Measurements from ENCODE around the gene CNOT4.

The CNOT4 gene

DNA sequence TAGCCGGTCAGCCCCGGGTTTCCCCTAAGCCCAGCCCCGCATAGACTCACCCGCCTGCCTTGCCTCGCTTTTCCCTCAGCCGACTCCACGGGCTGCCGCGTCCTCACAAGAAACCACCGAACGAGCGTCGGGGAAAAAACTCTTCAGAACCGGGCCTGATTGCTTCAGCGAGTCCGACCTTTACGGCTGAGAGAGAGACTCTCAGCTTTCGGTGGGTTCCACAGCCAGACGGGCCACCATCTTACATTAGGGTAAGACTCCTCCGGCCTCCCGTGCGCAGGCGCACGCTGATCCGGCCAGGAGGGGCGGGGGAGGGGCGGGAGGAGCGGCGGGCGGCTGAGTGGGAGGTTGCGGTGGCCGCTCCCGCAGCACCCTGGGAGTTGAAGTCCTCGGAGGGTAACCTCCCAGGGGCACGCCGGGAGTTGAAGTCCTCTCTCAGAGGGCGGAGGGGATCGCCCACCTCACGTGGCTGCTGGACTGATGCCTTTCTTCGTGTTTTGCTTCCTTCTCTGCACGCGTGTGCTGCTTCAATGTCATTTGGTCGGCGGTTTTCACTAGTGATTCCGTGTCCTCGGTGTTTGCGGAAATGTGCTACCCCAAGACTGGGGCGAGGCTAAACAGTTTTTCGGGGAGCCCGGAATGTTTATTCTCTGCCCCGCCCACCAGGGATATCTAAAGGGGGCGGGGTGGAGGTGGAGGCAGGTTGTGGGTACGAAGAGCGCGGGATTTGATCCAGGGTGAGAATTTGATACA lies at the start of gene CNOT4:
Gene CNOT4, minus strand, starts transcription at position 264 of the 753 bp plus-strand sequence. CDS start 71,771 bp downstream, outside the sequence.
- DNase-seq (ENCODE audit: insufficient read length, low spot score) (peak; percentile 59), FAIRE-seq (no peak)
- TF ChIP-seq POLR2A (IDR thresholded peaks at IDR 0.05; ENCODE audit: low read depth, low read length) = peak; percentile 82

- FAIRE-seq = no peak
- no peak for TF ChIP-seq POLR2A (IDR thresholded peaks at IDR 0.05; ENCODE audit: low read depth, low read length)
- DNase-seq (ENCODE audit: insufficient read length, low spot score) = no peak
These were observed 49.0 kb upstream of the CNOT4 start for GRCh38 chr7:135558881-135559280.

DNA sequence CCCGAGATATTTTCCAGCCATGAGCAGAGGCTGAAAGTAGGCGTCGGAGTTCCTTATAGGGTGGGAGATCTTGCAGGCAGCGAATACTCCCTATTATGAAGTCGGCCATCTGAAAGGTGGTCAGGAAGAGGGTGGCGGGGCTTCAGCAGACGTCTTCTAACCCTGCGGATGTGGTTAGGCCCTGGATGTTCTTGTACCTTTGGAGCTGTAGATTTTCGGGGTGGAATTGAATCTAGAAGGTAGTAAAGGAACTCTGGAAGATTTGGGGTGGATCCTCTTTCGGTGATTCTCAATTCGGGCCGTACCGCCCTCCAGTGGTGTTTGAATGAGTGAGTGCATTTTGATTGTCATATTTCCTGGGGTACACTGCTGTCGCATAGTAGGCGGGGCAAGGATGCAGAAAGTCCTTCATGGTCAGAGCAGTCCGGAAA lies 48.5 kb upstream of the CNOT4 start:
- DNase-seq (ENCODE audit: insufficient read length, low spot score) (peak; percentile 23), FAIRE-seq (peak; percentile 48)
- no peak for TF ChIP-seq POLR2A (IDR thresholded peaks at IDR 0.05; ENCODE audit: low read depth, low read length)

DNA sequence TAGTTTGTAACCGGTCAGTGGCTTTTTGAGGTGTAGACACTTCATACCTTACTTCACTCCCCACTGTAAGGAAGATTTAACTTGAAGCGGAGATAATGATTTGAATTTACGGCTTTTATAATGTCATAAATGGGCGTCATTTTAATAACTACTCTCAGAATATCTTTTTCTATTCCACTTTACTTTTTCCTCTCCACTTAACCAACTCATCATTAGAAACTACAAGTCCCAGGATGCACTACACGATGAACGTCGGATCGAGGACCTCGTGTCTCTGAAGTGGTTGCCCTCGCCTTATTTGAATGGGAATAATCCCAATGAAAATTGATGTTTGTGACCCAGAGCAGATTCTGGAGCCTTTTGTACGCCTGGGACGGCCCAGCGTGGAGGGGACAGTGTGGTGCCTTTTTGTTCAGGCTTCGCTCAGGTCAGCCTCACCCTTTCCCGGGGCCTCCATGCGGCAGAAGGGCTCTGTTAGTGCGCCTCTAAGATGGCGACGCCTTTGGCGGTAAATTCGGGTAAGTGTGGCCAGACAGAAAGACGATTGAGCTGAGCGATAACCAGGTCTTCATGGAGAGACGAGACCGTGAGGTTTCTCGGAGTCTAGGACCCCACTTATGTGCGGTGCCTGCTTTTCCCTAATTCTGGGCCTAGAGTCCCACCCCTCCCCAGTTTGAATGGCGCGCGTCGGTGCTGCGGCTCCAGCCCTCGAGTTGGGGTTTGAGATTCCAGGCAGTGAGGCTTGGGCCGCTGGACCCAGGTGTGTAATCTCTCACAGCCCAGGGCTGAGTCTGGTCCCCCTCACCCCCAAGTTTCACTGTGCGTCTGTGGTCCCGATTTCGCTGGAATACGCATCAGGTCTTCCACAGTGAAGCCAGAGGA lies 47.8 kb upstream of the CNOT4 start, which contains the start of gene NUP205:
Gene NUP205, plus strand, starts transcription at position 463 of the 882 bp plus-strand sequence. Its CDS starts 28 bp downstream, at position 491.
- DNase-seq (ENCODE audit: insufficient read length, low spot score) (peak; percentile 63), FAIRE-seq (peak; percentile 62)
- TF ChIP-seq POLR2A (IDR thresholded peaks at IDR 0.05; ENCODE audit: low read depth, low read length) = peak; percentile 79

DNA sequence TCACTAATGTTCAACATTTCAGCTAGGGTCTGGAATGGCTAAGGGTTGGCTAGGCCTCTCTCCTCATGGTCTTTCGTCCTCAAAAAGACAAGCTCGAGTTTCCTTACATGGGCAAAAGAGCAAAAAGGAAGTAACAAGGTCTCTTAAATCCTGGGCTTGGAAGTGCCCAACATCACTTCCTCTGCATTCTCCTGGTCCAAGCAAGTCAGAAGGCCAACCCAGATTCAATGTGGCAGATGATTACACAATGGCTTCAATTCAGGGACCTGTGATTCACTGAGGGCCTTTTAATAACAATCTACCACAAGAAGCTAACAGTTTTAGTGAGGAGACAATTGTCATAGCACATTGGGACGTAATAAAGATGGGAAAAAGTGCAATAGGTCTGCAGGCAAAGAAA lies 43.4 kb upstream of the CNOT4 start:
- DNase-seq (ENCODE audit: insufficient read length, low spot score) (no peak), FAIRE-seq (no peak)
- TF ChIP-seq POLR2A (IDR thresholded peaks at IDR 0.05; ENCODE audit: low read depth, low read length) = no peak

GRCh38 chr7:135552148-135552547 lies 42.2 kb upstream of the CNOT4 start:
- FAIRE-seq = no peak
- TF ChIP-seq POLR2A (IDR thresholded peaks at IDR 0.05; ENCODE audit: low read depth, low read length) = no peak
- no peak for DNase-seq (ENCODE audit: insufficient read length, low spot score)

DNA sequence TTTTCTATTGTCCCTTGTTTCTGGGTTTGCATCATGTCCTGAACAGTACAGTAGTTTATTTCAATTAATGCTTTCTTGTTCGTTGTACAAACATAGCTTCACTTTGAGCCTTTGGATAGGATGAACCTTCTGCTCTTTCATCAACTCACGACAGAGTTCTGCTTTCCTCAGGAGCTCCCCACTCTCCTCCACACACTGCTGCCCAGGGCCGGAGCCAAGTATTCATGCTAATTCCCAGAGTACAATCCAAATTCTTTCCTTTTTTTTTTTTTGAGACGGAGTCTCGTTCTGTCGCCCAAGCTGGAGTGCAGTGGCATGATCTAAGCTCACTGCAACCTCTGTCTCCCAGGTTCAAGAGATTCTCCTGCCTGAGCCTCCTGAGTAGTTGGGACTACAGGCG lies 40.3 kb upstream of the CNOT4 start:
- no peak for TF ChIP-seq POLR2A (IDR thresholded peaks at IDR 0.05; ENCODE audit: low read depth, low read length)
- no peak for FAIRE-seq
- DNase-seq (ENCODE audit: insufficient read length, low spot score) = no peak

- FAIRE-seq (no peak), DNase-seq (ENCODE audit: insufficient read length, low spot score) (no peak)
- no peak for TF ChIP-seq POLR2A (IDR thresholded peaks at IDR 0.05; ENCODE audit: low read depth, low read length)
These were observed 31.1 kb upstream of the CNOT4 start for GRCh38 chr7:135541029-135541428.

DNA sequence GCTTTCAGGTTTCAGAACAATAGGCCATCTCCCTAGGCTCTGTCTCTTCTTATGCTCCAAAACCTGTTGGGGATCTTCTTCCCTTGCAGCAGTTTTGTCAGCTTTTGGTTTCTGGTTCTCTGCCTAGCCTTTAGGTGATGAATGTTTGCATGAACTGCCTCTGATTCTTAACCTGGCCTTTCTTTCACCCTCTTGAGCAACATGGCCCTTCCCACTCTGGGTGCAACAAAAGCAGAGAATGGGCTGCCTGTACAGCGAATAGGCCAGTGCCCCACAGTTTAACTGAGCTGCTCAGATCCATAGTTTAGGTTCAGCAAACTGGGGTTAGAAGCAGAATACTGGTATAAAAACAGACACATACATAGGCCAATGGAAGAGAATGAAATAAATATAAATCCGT lies 29.7 kb upstream of the CNOT4 start:
- no peak for TF ChIP-seq POLR2A (IDR thresholded peaks at IDR 0.05; ENCODE audit: low read depth, low read length)
- FAIRE-seq = no peak
- DNase-seq (ENCODE audit: insufficient read length, low spot score) = no peak

- no peak for FAIRE-seq
- no peak for TF ChIP-seq POLR2A (IDR thresholded peaks at IDR 0.05; ENCODE audit: low read depth, low read length)
- no peak for DNase-seq (ENCODE audit: insufficient read length, low spot score)
These were observed 28.5 kb upstream of the CNOT4 start for GRCh38 chr7:135538376-135538775.

GRCh38 chr7:135537905-135538304 lies 28.0 kb upstream of the CNOT4 start:
- no peak for TF ChIP-seq POLR2A (IDR thresholded peaks at IDR 0.05; ENCODE audit: low read depth, low read length)
- FAIRE-seq (no peak), DNase-seq (ENCODE audit: insufficient read length, low spot score) (no peak)

GRCh38 chr7:135537453-135537852 lies 27.6 kb upstream of the CNOT4 start:
- FAIRE-seq = no peak
- TF ChIP-seq POLR2A (IDR thresholded peaks at IDR 0.05; ENCODE audit: low read depth, low read length) = no peak
- no peak for DNase-seq (ENCODE audit: insufficient read length, low spot score)

- no peak for FAIRE-seq
- no peak for TF ChIP-seq POLR2A (IDR thresholded peaks at IDR 0.05; ENCODE audit: low read depth, low read length)
- no peak for DNase-seq (ENCODE audit: insufficient read length, low spot score)
These were observed 26.2 kb upstream of the CNOT4 start for GRCh38 chr7:135536150-135536549.

DNA sequence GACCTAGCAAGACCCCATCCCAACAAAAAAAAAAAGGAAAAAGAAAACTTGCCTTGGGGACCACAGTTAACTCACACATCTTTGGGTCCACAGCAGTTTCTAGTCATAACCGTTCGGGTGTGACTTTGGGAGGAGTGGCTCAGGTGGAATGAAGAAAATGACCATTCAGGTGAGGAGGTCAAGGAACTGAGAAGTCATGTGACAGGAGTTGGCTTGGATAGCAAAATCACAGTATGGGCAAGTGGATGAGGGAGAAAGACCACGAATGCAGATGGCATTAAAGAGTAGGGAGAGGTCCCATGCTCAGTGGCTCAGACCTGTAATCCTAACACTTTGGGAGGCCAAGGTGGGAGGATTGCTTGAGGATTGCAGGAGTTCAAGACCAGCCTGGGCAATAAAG lies 17.1 kb upstream of the CNOT4 start:
- FAIRE-seq (no peak), DNase-seq (ENCODE audit: insufficient read length, low spot score) (no peak)
- TF ChIP-seq POLR2A (IDR thresholded peaks at IDR 0.05; ENCODE audit: low read depth, low read length) = no peak
